GM12864 (cell line): ENCODE data around the gene ULBP2.

Experiments used
- DNase-seq: peaks from one replicate; pipeline ENCODE4 v3.0.0-alpha.2; 2011; ENCODE audit warnings: low read depth
- H3K4me3 ChIP-seq: 2 replicates; pipeline ENCODE4 v1.5.1; 2011; ENCODE audit warnings: mild to moderate bottlenecking, low read depth, low read length, control low read depth
- CTCF ChIP-seq: IDR thresholded peaks from 2 replicates; pipeline ENCODE4 v1.5.1; 2011; ENCODE audit warnings: low read depth, mild to moderate bottlenecking, moderate library complexity, low read length, control low read depth, inconsistent platforms; ENCODE audit errors: missing control alignments

The ULBP2 gene

GRCh38 chr6:149960488-149960887, 18.7 kb downstream of the ULBP2 start:
- DNase-seq = no peak
- TF ChIP-seq CTCF = no peak
- no peak overlapping the region for H3K4me3 ChIP-seq

- DNase-seq = no peak
- no peak overlapping the region for H3K4me3 ChIP-seq
- TF ChIP-seq CTCF = peak; percentile 36
Observed at GRCh38 chr6:149961728-149962425, 20.1 kb downstream of the ULBP2 start.

- no peak for DNase-seq
- no peak for TF ChIP-seq CTCF
- H3K4me3 ChIP-seq = no peak overlapping the region
Observed at GRCh38 chr6:149962461-149963211, 20.8 kb downstream of the ULBP2 start.

GRCh38 chr6:149963212-149963461, 21.3 kb downstream of the ULBP2 start:
- TF ChIP-seq CTCF = no peak
- DNase-seq = no peak
- H3K4me3 ChIP-seq = peak overlapping the region; percentile 36; the same call in 1 of the 2 replicates

- TF ChIP-seq CTCF = no peak
- DNase-seq = no peak
- H3K4me3 ChIP-seq = peak within 1 kb of the TSS; percentile 36
Observed at GRCh38 chr6:149963462-149964307, 21.9 kb downstream of the ULBP2 start, which contains the start of gene ULBP1. ULBP1 (plus strand) TSS chr6:149963943; CDS start chr6:149964050, 107 bp downstream.

- no peak for DNase-seq
- TF ChIP-seq CTCF = no peak
- no peak overlapping the region; the same call in 1 of the 2 replicates for H3K4me3 ChIP-seq
Observed at GRCh38 chr6:149964308-149965193, 22.7 kb downstream of the ULBP2 start.
